Measurements from ENCODE around the gene NEBL. TPM values are rescaled to one million over a fixed set of nuclear protein-coding genes. Genes with fewer than 3 reads are reported as not detected.

Gene NEBL
- total RNA-seq, 1 donor from 2014 or later, result 77.6 TPM

GRCh38 chr10:20885678-20886077 lies 11.4 kb downstream of the NEBL start:
- no peak overlapping the region for H3K9ac ChIP-seq
- Mint-ChIP-seq H3K9me3 (no peaks in the 10 kb centered on the region), H3K4me1 (peaks cover 13% of the 10 kb centered on the region), H3K36me3 (peaks cover 14% of the 10 kb centered on the region), H3K4me3 (no peak overlapping the region), H3K27me3 (ENCODE audit: insufficient read depth, low read depth) (no peaks in the 10 kb centered on the region), H3K27ac (no peak overlapping the region)
- no peak overlapping the region for H3K4me2 ChIP-seq
- TF ChIP-seq EZH2 (IDR thresholded peaks at IDR 0.05), result no peak
- no peak for TF ChIP-seq EZH2phosphoT487 (IDR thresholded peaks at IDR 0.05)
- no peak for TF ChIP-seq CTCF (IDR thresholded peaks at IDR 0.05)
- no peaks in the 10 kb centered on the region for H3K27me3 ChIP-seq
- H3K79me2 ChIP-seq (ENCODE audit: low read depth), result no peaks in the 10 kb centered on the region
- peaks cover 5% of the 10 kb centered on the region for H3F3A ChIP-seq (ENCODE audit: low read depth)
- H3K9me3 ChIP-seq (ENCODE audit: low read depth), result no peaks in the 10 kb centered on the region
- H3K4me3 ChIP-seq, result no peak overlapping the region
- no peaks in the 10 kb centered on the region for H4K20me1 ChIP-seq (ENCODE audit: low read depth)
- DNase-seq (ENCODE audit: low spot score), result no peak
- peaks cover 16% of the 10 kb centered on the region for H3K4me1 ChIP-seq
- H2AFZ ChIP-seq (replicated peaks), result no peak overlapping the region
- H3K27ac ChIP-seq, result no peak overlapping the region
- no peaks in the 10 kb centered on the region for H3K36me3 ChIP-seq

GRCh38 chr10:20883552-20883951 lies 13.6 kb downstream of the NEBL start:
- no peaks in the 10 kb centered on the region for H4K20me1 ChIP-seq (ENCODE audit: low read depth)
- Mint-ChIP-seq H3K36me3 (peaks cover 23% of the 10 kb centered on the region), H3K4me1 (peaks cover 9% of the 10 kb centered on the region), H3K27me3 (ENCODE audit: insufficient read depth, low read depth) (no peaks in the 10 kb centered on the region), H3K9me3 (no peaks in the 10 kb centered on the region), H3K4me3 (no peak overlapping the region), H3K27ac (no peak overlapping the region)
- H3K79me2 ChIP-seq (ENCODE audit: low read depth), result no peaks in the 10 kb centered on the region
- H3K4me2 ChIP-seq, result no peak overlapping the region
- H2AFZ ChIP-seq (replicated peaks), result no peak overlapping the region
- H3K27me3 ChIP-seq, result no peaks in the 10 kb centered on the region
- H3K4me1 ChIP-seq, result peaks cover 6% of the 10 kb centered on the region
- H3F3A ChIP-seq (ENCODE audit: low read depth), result peaks cover 2% of the 10 kb centered on the region
- no peaks in the 10 kb centered on the region for H3K9me3 ChIP-seq (ENCODE audit: low read depth)
- H3K4me3 ChIP-seq, result no peak overlapping the region
- H3K36me3 ChIP-seq, result no peaks in the 10 kb centered on the region
- H3K27ac ChIP-seq, result no peak overlapping the region
- TF ChIP-seq EZH2phosphoT487 (IDR thresholded peaks at IDR 0.05) (no peak), CTCF (IDR thresholded peaks at IDR 0.05) (no peak)
- DNase-seq (ENCODE audit: low spot score), result no peak
- no peak overlapping the region for H3K9ac ChIP-seq

DNA sequence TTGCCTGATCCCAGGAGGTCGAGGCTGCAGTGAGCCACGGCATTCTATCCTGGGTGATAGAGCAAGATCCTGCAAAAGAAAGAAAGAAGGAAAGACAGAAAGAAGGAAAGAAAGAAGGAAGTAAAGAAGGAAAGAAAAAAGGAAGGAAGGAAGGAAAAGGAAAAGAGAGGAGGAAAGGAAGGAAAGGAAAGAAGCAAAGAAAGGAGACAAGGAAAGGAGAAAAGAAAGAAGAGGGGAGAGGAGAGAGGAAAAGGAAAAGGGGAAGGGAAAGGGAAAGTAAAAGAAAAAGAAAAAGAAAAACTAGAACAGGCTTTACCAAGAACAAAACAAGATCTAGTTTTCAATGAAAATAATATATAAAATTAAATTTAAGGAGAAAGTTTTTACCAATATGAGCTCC lies 15.0 kb downstream of the NEBL start:
- H3K9me3 Mint-ChIP-seq, result no peaks in the 10 kb centered on the region
- Histone ChIP-seq H3K27ac (no peak overlapping the region), H4K20me1 (ENCODE audit: low read depth) (no peaks in the 10 kb centered on the region), H3K9me3 (ENCODE audit: low read depth) (no peaks in the 10 kb centered on the region), H3K4me3 (no peak overlapping the region), H3K27me3 (no peaks in the 10 kb centered on the region), H3K79me2 (ENCODE audit: low read depth) (no peaks in the 10 kb centered on the region), H3K36me3 (no peaks in the 10 kb centered on the region), H3F3A (ENCODE audit: low read depth) (no peaks in the 10 kb centered on the region), H3K4me1 (peaks cover 3% of the 10 kb centered on the region), H2AFZ (replicated peaks) (no peak overlapping the region), H3K4me2 (no peak overlapping the region), H3K9ac (no peak overlapping the region)
- H3K27ac Mint-ChIP-seq, result no peak overlapping the region
- TF ChIP-seq EZH2phosphoT487 (IDR thresholded peaks at IDR 0.05), result no peak
- no peak for TF ChIP-seq EZH2 (IDR thresholded peaks at IDR 0.05)
- no peak for TF ChIP-seq CTCF (IDR thresholded peaks at IDR 0.05)
- no peak overlapping the region for H3K4me3 Mint-ChIP-seq
- H3K27me3 Mint-ChIP-seq (ENCODE audit: insufficient read depth, low read depth), result no peaks in the 10 kb centered on the region
- peaks cover 28% of the 10 kb centered on the region for H3K36me3 Mint-ChIP-seq
- H3K4me1 Mint-ChIP-seq, result peaks cover 4% of the 10 kb centered on the region
- no peak for DNase-seq (ENCODE audit: low spot score)
